HCT116 (cell line): ENCODE results near the gene HSBP1. TPM values are rescaled to one million over a fixed set of nuclear protein-coding genes. Genes with fewer than 3 reads are reported as not detected.
A peak's percentile ranks its signal among the peaks of the same experiment; 100 is the strongest.

ENCODE experiments used
- ATAC-seq: fragments of 200-7000 bp; cut with Tn5 transposase; 2 replicates; pipeline ENCODE4 v1.9.1; 2020; ENCODE audit warnings: mild to moderate bottlenecking, moderate library complexity
- BruUV-seq: library from RNA; stranded (reverse); fragments of 400-500 nt; replicated peaks from 2 replicates; lab custom pipeline; 2021; lab: Mats Ljungman, UMichigan
- CTCF ChIA-PET: fragments of 300-600 bp; sonication (Branson Sonifier 250); formaldehyde crosslinking; loops from one replicate; lab custom pipeline; 2021; ENCODE audit warnings: antibody characterized with exemption; lab: Charles Lee
- POLR2A ChIA-PET: fragments of 300-600, 350-600 bp; sonication (Branson Sonifier 250); formaldehyde crosslinking; loops from one replicate; lab custom pipeline; 2021; ENCODE audit warnings: antibody characterized with exemption; lab: Charles Lee
- RAD21 ChIA-PET, 2 experiments: fragments of 300-600 bp; sonication (Branson Sonifier 250); formaldehyde crosslinking; loops; one replicate each; lab custom pipeline; 2023; ENCODE audit warnings: low total read pairs in 2 of 2; ENCODE audit not compliant: uncharacterized antibody in 2 of 2, unreplicated experiment in 2 of 2, low non-redundant PET in 1 of 2; lab: Charles Lee
- DNase-seq: peaks from one replicate; pipeline ENCODE4 v3.0.0-alpha.2; 2010; ENCODE audit warnings: low read depth, low spot score
- H2AFZ ChIP-seq: fragments of 200-600 bp; shearing (Covaris generic), sonication (generic); 2 replicates; pipeline ENCODE4 v1.6.1; 2017; ENCODE audit warnings: low read depth, mixed run types, mixed read lengths, antibody characterized with exemption, low read length; ENCODE audit not compliant: poor library complexity, severe bottlenecking
- H3K27ac ChIP-seq: 2 replicates; pipeline ENCODE4 v1.5.1; 2012; ENCODE audit warnings: low read depth, low read length
- H3K27me3 ChIP-seq: fragments of 200-600 bp; sonication (generic); 2 replicates; pipeline ENCODE4 v1.6.1; 2016; ENCODE audit warnings: mixed run types, low read length, mixed read lengths; ENCODE audit not compliant: insufficient read depth
- H3K36me3 ChIP-seq, 2 experiments: fragments of 200-500 bp in 1 of 2; fragments of 200-600 bp in 1 of 2; sonication (Bioruptor generic) in 1 of 2; sonication (generic) in 1 of 2; 2 replicates each; pipeline versions ENCODE4 v1.5.1 to v1.6.1; 2014 to 2016; ENCODE audit warnings: low read length in 2 of 2, inconsistent platforms in 1 of 2, mixed read lengths in 1 of 2, mixed run types in 1 of 2; ENCODE audit not compliant: insufficient read depth in 2 of 2, control insufficient read depth in 1 of 2
- H3K4me1 ChIP-seq, 2 experiments: fragments of 200-600 bp in 1 of 2; sonication (generic) in 1 of 2; 2 replicates each; pipeline versions ENCODE4 v1.5.1 to v1.6.1; 2012 to 2017; ENCODE audit warnings: low read length in 2 of 2, inconsistent platforms in 1 of 2, mild to moderate bottlenecking in 1 of 2, mixed read lengths in 1 of 2, mixed run types in 1 of 2, moderate library complexity in 1 of 2; ENCODE audit not compliant: insufficient read depth in 2 of 2, control insufficient read depth in 1 of 2
- H3K4me2 ChIP-seq: fragments of 200-600 bp; sonication (generic); 2 replicates; pipeline ENCODE4 v1.6.1; 2017; ENCODE audit warnings: mixed run types, low read length, mixed read lengths
- H3K4me3 ChIP-seq, 2 experiments: fragments of 200-600 bp in 1 of 2; sonication (generic) in 1 of 2; replicated peaks in 1 of 2; 2 replicates each; pipeline ENCODE4 v1.5.1; 2011 to 2016; ENCODE audit warnings: low read length in 2 of 2, control low read depth in 1 of 2, low read depth in 1 of 2, mild to moderate bottlenecking in 1 of 2, mixed read lengths in 1 of 2, mixed run types in 1 of 2
- H3K79me2 ChIP-seq: fragments of 200-600 bp; sonication (generic); 2 replicates; pipeline ENCODE4 v1.6.1; 2017; ENCODE audit warnings: mild to moderate bottlenecking, mixed run types, low read length, moderate library complexity, mixed read lengths; ENCODE audit not compliant: insufficient read depth
- H3K9ac ChIP-seq: fragments of 200-600 bp; sonication (generic); 2 replicates; pipeline ENCODE4 v1.6.1; 2016; ENCODE audit warnings: low read length, mixed read lengths
- H3K9me2 ChIP-seq: fragments of 200-600 bp; sonication (generic), shearing (Covaris generic); 2 replicates; pipeline ENCODE4 v1.6.1; 2017; ENCODE audit warnings: mixed run types, mild to moderate bottlenecking, moderate library complexity; ENCODE audit not compliant: insufficient read depth
- H3K9me3 ChIP-seq, 2 experiments: fragments of 200-500 bp in 1 of 2; fragments of 200-600 bp in 1 of 2; sonication (Bioruptor generic) in 1 of 2; sonication (generic) in 1 of 2; 2 replicates each; pipeline ENCODE4 v1.6.1; 2014 to 2017; ENCODE audit warnings: low read length in 2 of 2, mixed read lengths in 2 of 2, inconsistent platforms in 1 of 2, low read depth in 1 of 2, mild to moderate bottlenecking in 1 of 2, mixed run types in 1 of 2, moderate library complexity in 1 of 2; ENCODE audit not compliant: control insufficient read depth in 1 of 2, insufficient read depth in 1 of 2
- H4K20me1 ChIP-seq: fragments of 200-600 bp; sonication (generic), shearing (Covaris generic); 2 replicates; pipeline ENCODE4 v1.6.1; 2017; ENCODE audit warnings: mixed run types, mild to moderate bottlenecking, moderate library complexity; ENCODE audit not compliant: insufficient read depth
- ATF3 ChIP-seq: IDR thresholded peaks from 2 replicates; pipeline ENCODE4 v1.6.1; 2012
- CBX3 ChIP-seq: IDR thresholded peaks from 2 replicates; pipeline ENCODE4 v1.6.1; 2012; ENCODE audit warnings: low read depth
- CEBPB ChIP-seq: IDR thresholded peaks from 2 replicates; pipeline ENCODE4 v1.6.1; 2012; ENCODE audit warnings: low read depth
- ELF1 ChIP-seq: IDR thresholded peaks from 2 replicates; pipeline ENCODE4 v1.6.1; 2012; ENCODE audit warnings: low read depth, borderline replicate concordance
- EZH2phosphoT487 ChIP-seq: fragments of 200-600 bp; IDR thresholded peaks from 2 replicates; pipeline ENCODE4 v1.6.1; 2018; ENCODE audit warnings: antibody characterized with exemption, borderline replicate concordance
- FOSL1 ChIP-seq: IDR thresholded peaks from 2 replicates; pipeline ENCODE4 v1.6.1; 2012; ENCODE audit warnings: low read depth
- JUND ChIP-seq: IDR thresholded peaks from 2 replicates; pipeline ENCODE4 v1.6.1; 2012
- MAX ChIP-seq: IDR thresholded peaks from 2 replicates; pipeline ENCODE4 v1.6.1; 2012
- POLR2A ChIP-seq: IDR thresholded peaks from 2 replicates; pipeline ENCODE4 v1.7.0; 2011; ENCODE audit warnings: borderline replicate concordance; ENCODE audit not compliant: insufficient read depth, insufficient read length; ENCODE audit errors: extremely low read depth
- POLR2AphosphoS5 ChIP-seq: IDR thresholded peaks from 2 replicates; pipeline ENCODE4 v1.6.1; 2011; ENCODE audit warnings: mild to moderate bottlenecking, low read depth, low read length, moderate library complexity
- RAD21 ChIP-seq: IDR thresholded peaks from 2 replicates; pipeline ENCODE4 v1.6.1; 2012; ENCODE audit warnings: low read depth, mild to moderate bottlenecking
- SIN3A ChIP-seq: IDR thresholded peaks from 2 replicates; pipeline ENCODE4 v1.6.1; 2012; ENCODE audit warnings: low read depth
- SP1 ChIP-seq: IDR thresholded peaks from 2 replicates; pipeline ENCODE4 v1.6.1; 2012; ENCODE audit warnings: low read depth
- SRF ChIP-seq: IDR thresholded peaks from 2 replicates; pipeline ENCODE4 v1.6.1; 2012; ENCODE audit warnings: low read depth
- TCF7L2 ChIP-seq: IDR thresholded peaks from 2 replicates; pipeline ENCODE4 v1.7.0; 2011; ENCODE audit warnings: borderline replicate concordance, inconsistent platforms; ENCODE audit not compliant: insufficient read depth, insufficient read length; ENCODE audit errors: extremely low read depth
- YY1 ChIP-seq: IDR thresholded peaks from 2 replicates; pipeline ENCODE4 v1.6.1; 2011; ENCODE audit warnings: low read length, low read depth, moderate library complexity, mild to moderate bottlenecking; ENCODE audit not compliant: insufficient replicate concordance; ENCODE audit errors: extremely low read depth
- ZFX ChIP-seq: fragments of 450-650 bp; IDR thresholded peaks from 2 replicates; pipeline ENCODE4 v1.6.1; 2017
- ZNF274 ChIP-seq: fragments of 200-500 bp; sonication (Bioruptor generic); IDR thresholded peaks from 2 replicates; pipeline ENCODE4 v1.6.1; 2014; ENCODE audit warnings: mild to moderate bottlenecking, low read depth, low read length, inconsistent platforms
- intact Hi-C: fragments of 100-400 bp; cut with micrococcal nuclease; formaldehyde crosslinking; loops from 2 replicates; pipeline ENCODE4 v1.10.0; 2022
- total RNA-seq: library from RNA; stranded (reverse); gene quantifications from one replicate; pipeline ENCODE4 v1.2.1, GENCODE V29; 2021; ENCODE audit not compliant: unreplicated experiment
- TF ChIP-seq, protein P1 (sequence below): IDR thresholded peaks from 2 replicates; pipeline ENCODE4 v1.6.1; 2011; ENCODE audit warnings: mild to moderate bottlenecking, low read length, moderate library complexity; ENCODE audit not compliant: insufficient replicate concordance; ENCODE audit errors: extremely low read depth
- TF ChIP-seq, protein P2 (sequence below), 3 experiments: fragments of 200-600 bp in 1 of 3; sonication (generic) in 1 of 3; IDR thresholded peaks in 2 of 3; conservative IDR thresholded peaks in 1 of 3; 2 replicates each; pipeline ENCODE4 v1.5.1; 2012 to 2017; ENCODE audit warnings: low read depth in 2 of 3, low read length in 2 of 3, antibody characterized with exemption in 1 of 3, borderline replicate concordance in 1 of 3, control low read depth in 1 of 3, mild to moderate bottlenecking in 1 of 3, mixed read lengths in 1 of 3, mixed run types in 1 of 3, moderate library complexity in 1 of 3; ENCODE audit not compliant: insufficient read depth in 1 of 3

Gene HSBP1
- total RNA-seq, 1 experiment from 2014 or later, result 270 TPM

DNA sequence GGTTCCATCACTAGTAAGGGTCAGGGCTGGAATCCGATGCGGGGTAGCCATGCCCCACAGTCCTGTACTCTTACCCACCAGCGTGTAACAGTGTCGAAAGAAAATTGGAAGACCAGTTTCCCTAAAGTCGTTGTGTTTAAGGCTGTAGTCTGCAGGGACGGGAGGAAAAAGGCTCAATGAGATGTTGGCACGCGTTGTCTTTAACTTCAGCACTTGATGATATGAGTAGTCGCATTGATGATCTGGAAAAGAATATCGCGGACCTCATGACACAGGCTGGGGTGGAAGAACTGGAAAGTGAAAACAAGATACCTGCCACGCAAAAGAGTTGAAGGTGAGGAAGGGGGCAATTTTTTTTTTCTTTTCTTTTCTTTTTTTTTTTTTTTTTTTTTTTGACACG, 1.3 kb downstream of the HSBP1 start:
- Histone ChIP-seq H3K9me3 (no peaks in the 10 kb centered on the region), H3K27ac (no peak overlapping the region; the same call in 1 of the 2 replicates), H3K36me3 (peaks cover 5 to 18% of the 10 kb centered on the region in 2 experiments; a peak in 3 of 4 replicates), H3K27me3 (no peaks in the 10 kb centered on the region), H3K4me2 (peak overlapping the region; percentile 91), H3K79me2 (peaks cover 42% of the 10 kb centered on the region), H2AFZ (no peak overlapping the region), H3K9me2 (no peaks in the 10 kb centered on the region), H3K4me1 (peaks cover 18 to 31% of the 10 kb centered on the region in 2 experiments), H3K9ac (peak overlapping the region; percentile 78), H3K4me3 (peak overlapping the region; percentile 89 to 96), H4K20me1 (no peaks in the 10 kb centered on the region)
- BruUV-seq, result no TSS peak
- ChIA-PET CTCF (no interaction called here), POLR2A (interaction anchor here (0.7 kb wide), 1 partner anchor 1110 kb away, joined by 4 read pairs; no protein-coding TSS in a partner anchor), RAD21 (no interaction called here)
- DNase-seq, result no peak
- TF ChIP-seq EZH2phosphoT487 (no peak), SP1 (no peak), SRF (no peak), JUND (no peak), TCF7L2 (no peak), FOSL1 (no peak), POLR2AphosphoS5 (no peak), CBX3 (no peak), ZNF274 (no peak), ELF1 (no peak), ZFX (no peak), POLR2A (no peak), CEBPB (no peak), RAD21 (no peak), SIN3A (no peak), YY1 (no peak), ATF3 (no peak), MAX (no peak)
- TF ChIP-seq, protein P1, sequence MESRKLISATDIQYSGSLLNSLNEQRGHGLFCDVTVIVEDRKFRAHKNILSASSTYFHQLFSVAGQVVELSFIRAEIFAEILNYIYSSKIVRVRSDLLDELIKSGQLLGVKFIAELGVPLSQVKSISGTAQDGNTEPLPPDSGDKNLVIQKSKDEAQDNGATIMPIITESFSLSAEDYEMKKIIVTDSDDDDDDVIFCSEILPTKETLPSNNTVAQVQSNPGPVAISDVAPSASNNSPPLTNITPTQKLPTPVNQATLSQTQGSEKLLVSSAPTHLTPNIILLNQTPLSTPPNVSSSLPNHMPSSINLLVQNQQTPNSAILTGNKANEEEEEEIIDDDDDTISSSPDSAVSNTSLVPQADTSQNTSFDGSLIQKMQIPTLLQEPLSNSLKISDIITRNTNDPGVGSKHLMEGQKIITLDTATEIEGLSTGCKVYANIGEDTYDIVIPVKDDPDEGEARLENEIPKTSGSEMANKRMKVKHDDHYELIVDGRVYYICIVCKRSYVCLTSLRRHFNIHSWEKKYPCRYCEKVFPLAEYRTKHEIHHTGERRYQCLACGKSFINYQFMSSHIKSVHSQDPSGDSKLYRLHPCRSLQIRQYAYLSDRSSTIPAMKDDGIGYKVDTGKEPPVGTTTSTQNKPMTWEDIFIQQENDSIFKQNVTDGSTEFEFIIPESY, result no peak
- TF ChIP-seq, protein P2, sequence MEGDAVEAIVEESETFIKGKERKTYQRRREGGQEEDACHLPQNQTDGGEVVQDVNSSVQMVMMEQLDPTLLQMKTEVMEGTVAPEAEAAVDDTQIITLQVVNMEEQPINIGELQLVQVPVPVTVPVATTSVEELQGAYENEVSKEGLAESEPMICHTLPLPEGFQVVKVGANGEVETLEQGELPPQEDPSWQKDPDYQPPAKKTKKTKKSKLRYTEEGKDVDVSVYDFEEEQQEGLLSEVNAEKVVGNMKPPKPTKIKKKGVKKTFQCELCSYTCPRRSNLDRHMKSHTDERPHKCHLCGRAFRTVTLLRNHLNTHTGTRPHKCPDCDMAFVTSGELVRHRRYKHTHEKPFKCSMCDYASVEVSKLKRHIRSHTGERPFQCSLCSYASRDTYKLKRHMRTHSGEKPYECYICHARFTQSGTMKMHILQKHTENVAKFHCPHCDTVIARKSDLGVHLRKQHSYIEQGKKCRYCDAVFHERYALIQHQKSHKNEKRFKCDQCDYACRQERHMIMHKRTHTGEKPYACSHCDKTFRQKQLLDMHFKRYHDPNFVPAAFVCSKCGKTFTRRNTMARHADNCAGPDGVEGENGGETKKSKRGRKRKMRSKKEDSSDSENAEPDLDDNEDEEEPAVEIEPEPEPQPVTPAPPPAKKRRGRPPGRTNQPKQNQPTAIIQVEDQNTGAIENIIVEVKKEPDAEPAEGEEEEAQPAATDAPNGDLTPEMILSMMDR (IDR thresholded peaks at IDR 0.05 in 2 of 3, conservative IDR thresholded peaks at IDR 0.05 in 1 of 3; ENCODE audit: borderline replicate concordance in 1 of 3, insufficient read depth in 1 of 3, low read depth in 2 of 3, low read length in 2 of 3), result no peak
- intact Hi-C loops, result no loop called here
- ATAC-seq, result no peak
